Endothelial cell of umbilical vein (primary cell): ENCODE measurements around the gene ZNF776. TPM values are rescaled to one million over a fixed set of nuclear protein-coding genes. Genes with fewer than 3 reads are reported as not detected.

ENCODE experiments used
- BruUV-seq: library from RNA; stranded (reverse); fragments of 400-500 nt; replicated peaks from 2 replicates; lab custom pipeline; 2021; lab: Mats Ljungman, UMichigan
- CTCF ChIA-PET: fragments of 300-600, 350-600 bp; sonication (Branson Sonifier 250); formaldehyde crosslinking; loops from one replicate; lab custom pipeline; 2021; ENCODE audit warnings: antibody characterized with exemption, inconsistent platforms; lab: Charles Lee
- POLR2A ChIA-PET: fragments of 300-600, 350-600 bp; sonication (Branson Sonifier 250); formaldehyde crosslinking; loops from one replicate; lab custom pipeline; 2021; ENCODE audit warnings: antibody characterized with exemption, inconsistent platforms; lab: Charles Lee
- DNase-seq: peaks from one replicate; pipeline ENCODE4 v3.0.0-alpha.2; 2011; ENCODE audit warnings: low read depth, low spot score
- FAIRE-seq: peaks from 2 replicates; lab custom pipeline; 2011; peaks lifted over from hg19 to GRCh38; lab: Jason Lieb, UNC
- H2AFZ ChIP-seq: 2 replicates; pipeline ENCODE4 v1.6.0; 2012; ENCODE audit warnings: low read depth, low read length, control low read depth, inconsistent platforms
- H3K27ac ChIP-seq: 2 replicates; pipeline ENCODE4 v1.5.1; 2011; ENCODE audit warnings: low read depth, mild to moderate bottlenecking, control low read depth, low read length, moderate library complexity; ENCODE audit not compliant: insufficient read depth
- H3K27me3 ChIP-seq, 2 experiments: 2 replicates each; pipeline versions ENCODE4 v1.6.0 to v1.6.1; 2011; ENCODE audit warnings: low read length in 2 of 2, mixed read lengths in 1 of 2; ENCODE audit not compliant: control insufficient read depth in 2 of 2, insufficient read depth in 2 of 2
- H3K36me3 ChIP-seq, 2 experiments: 2 replicates in 1 of 2; 3 replicates in 1 of 2; pipeline ENCODE4 v1.5.1; 2011; ENCODE audit warnings: low read length in 2 of 2, mild to moderate bottlenecking in 1 of 2, moderate library complexity in 1 of 2; ENCODE audit not compliant: control insufficient read depth in 2 of 2, insufficient read depth in 2 of 2; ENCODE audit errors: extremely low read depth in 1 of 2
- H3K4me1 ChIP-seq: 3 replicates; pipeline ENCODE4 v1.5.1; 2011; ENCODE audit warnings: mild to moderate bottlenecking, low read length; ENCODE audit not compliant: control insufficient read depth, insufficient read depth; ENCODE audit errors: extremely low read depth
- H3K4me2 ChIP-seq: 2 replicates; pipeline ENCODE4 v1.6.1; 2011; ENCODE audit warnings: low read length, control low read depth, mixed read lengths; ENCODE audit not compliant: insufficient read depth
- H3K4me3 ChIP-seq, 3 experiments: fragments of 200-600 bp in 1 of 3; sonication (generic), shearing (Covaris generic) in 1 of 3; replicated peaks in 1 of 3; 2 replicates each; pipeline ENCODE4 v1.5.1; 2011 to 2016; ENCODE audit warnings: control low read depth in 3 of 3, low read length in 3 of 3, mild to moderate bottlenecking in 2 of 3, inconsistent platforms in 1 of 3, low read depth in 1 of 3, moderate library complexity in 1 of 3; ENCODE audit not compliant: insufficient read depth in 1 of 3
- H3K79me2 ChIP-seq: 2 replicates; pipeline ENCODE4 v1.6.0; 2012; ENCODE audit warnings: low read length, inconsistent platforms; ENCODE audit not compliant: control insufficient read depth, insufficient read depth
- H3K9ac ChIP-seq: replicated peaks from 2 replicates; pipeline ENCODE3; 2011; ENCODE audit warnings: low read length, control low read depth; ENCODE audit not compliant: insufficient read depth; ENCODE audit errors: extremely low read depth
- H3K9me1 ChIP-seq: replicated peaks from 3 replicates; pipeline ENCODE4 v1.6.0; 2011; ENCODE audit warnings: mild to moderate bottlenecking, low read length; ENCODE audit not compliant: control insufficient read depth, insufficient read depth; ENCODE audit errors: extremely low read depth
- H3K9me3 ChIP-seq: replicated peaks from 2 replicates; pipeline ENCODE4 v1.5.1; 2012; ENCODE audit warnings: low read length, inconsistent platforms; ENCODE audit not compliant: control insufficient read depth, insufficient read depth
- H4K20me1 ChIP-seq: replicated peaks from 2 replicates; pipeline ENCODE3; 2011; ENCODE audit warnings: mild to moderate bottlenecking, low read length; ENCODE audit not compliant: control insufficient read depth, insufficient read depth; ENCODE audit errors: extremely low read depth
- EZH2 ChIP-seq: IDR thresholded peaks from 2 replicates; pipeline ENCODE4 v1.6.1; 2012; ENCODE audit warnings: borderline replicate concordance, low read depth, mild to moderate bottlenecking, moderate library complexity, low read length, inconsistent platforms; ENCODE audit not compliant: severe bottlenecking
- FOS ChIP-seq: IDR thresholded peaks from 2 replicates; pipeline ENCODE4 v1.6.1; 2011; ENCODE audit warnings: mild to moderate bottlenecking, low read length, moderate library complexity, borderline replicate concordance; ENCODE audit not compliant: insufficient read depth
- JUN ChIP-seq: IDR thresholded peaks from 2 replicates; pipeline ENCODE4 v1.6.1; 2011; ENCODE audit warnings: borderline replicate concordance, low read depth; ENCODE audit not compliant: insufficient read length, insufficient read depth
- MYC ChIP-seq: IDR thresholded peaks from one replicate; pipeline ENCODE4 v1.6.1; 2011; ENCODE audit warnings: mild to moderate bottlenecking, low read depth, low read length
- POLR2A ChIP-seq: IDR thresholded peaks from 2 replicates; pipeline ENCODE4 v1.6.1; 2012; ENCODE audit warnings: low read depth, mild to moderate bottlenecking, control low read depth, low read length
- POLR2AphosphoS5 ChIP-seq: IDR thresholded peaks from 2 replicates; pipeline ENCODE4 v1.6.1; 2012; ENCODE audit warnings: low read depth, mild to moderate bottlenecking, control low read depth, low read length, moderate library complexity; ENCODE audit not compliant: insufficient read depth
- dilution Hi-C: fragments of 300-500 bp; cut with MboI; formaldehyde crosslinking; loops from one replicate; pipeline ENCODE4 v1.15.0; 2019; ENCODE audit warnings: low sequenced_read_pairs; ENCODE audit not compliant: extremely low pct_ligation_motif_present
- intact Hi-C: fragments of 100-400 bp; cut with micrococcal nuclease; formaldehyde crosslinking; loops from one replicate; pipeline ENCODE4 v1.10.0; 2022
- polyA plus RNA-seq, 4 experiments: library from polyadenylated mRNA; depleted of rRNA in 3 of 4; stranded (reverse) in 3 of 4; unstranded in 1 of 4; fragments of >200 nt; gene quantifications; 2 replicates each; pipeline versions ENCODE4 v1.2.1 to v1.2.3, GENCODE V29; 2011 to 2012; ENCODE audit warnings: missing spikeins in 1 of 4
- total RNA-seq: library from RNA; stranded (reverse); gene quantifications from 2 replicates; pipeline ENCODE4 v1.2.3, GENCODE V29; 2021
- TF ChIP-seq, protein P1 (sequence below), 2 donors: IDR thresholded peaks; 1 replicate in 1 of 2; 2 replicates in 1 of 2; pipeline ENCODE4 v1.5.1; 2011; ENCODE audit warnings: low read length in 2 of 2, mild to moderate bottlenecking in 2 of 2, moderate library complexity in 2 of 2, control low read depth in 1 of 2, inconsistent platforms in 1 of 2, low read depth in 1 of 2; ENCODE audit not compliant: insufficient read depth in 1 of 2; ENCODE audit errors: extremely low read depth in 1 of 2

ZNF776 gene
- total and polyA plus RNA-seq, 2 donors (not counting 3 experiments of a cell fraction or from before 2014, with no cell fraction given): 5.7 to 12.1 TPM

DNA sequence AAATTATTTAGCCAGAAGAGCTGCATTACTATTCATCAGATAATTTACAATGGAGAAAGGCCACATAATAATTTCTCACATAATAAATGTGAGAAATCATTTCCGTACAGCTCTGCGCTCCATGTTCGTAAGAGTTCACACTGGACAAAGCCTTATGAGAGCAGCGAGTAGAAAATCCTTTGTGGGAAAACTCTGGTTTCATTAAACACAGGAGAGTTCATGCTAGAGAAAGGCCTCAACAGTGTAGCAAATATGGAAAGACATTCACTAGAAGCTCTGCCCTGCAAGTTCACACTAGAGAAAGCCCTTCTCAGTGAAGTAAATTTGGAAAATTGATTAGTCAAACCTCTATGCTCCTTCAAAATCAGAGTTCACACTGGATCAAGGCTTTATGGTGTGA, 8.4 kb downstream of the ZNF776 start:
- intact Hi-C loops (no loop called here), dilution Hi-C loops (no loop called here)
- H3K9me1 ChIP-seq: no peaks in the 10 kb centered on the region
- H3K9me3 ChIP-seq: peaks cover 20% of the 10 kb centered on the region
- ChIA-PET CTCF (no interaction called here), POLR2A (no interaction called here)
- no peak overlapping the region for H3K4me3 ChIP-seq
- DNase-seq: no peak
- TF ChIP-seq, protein P1, sequence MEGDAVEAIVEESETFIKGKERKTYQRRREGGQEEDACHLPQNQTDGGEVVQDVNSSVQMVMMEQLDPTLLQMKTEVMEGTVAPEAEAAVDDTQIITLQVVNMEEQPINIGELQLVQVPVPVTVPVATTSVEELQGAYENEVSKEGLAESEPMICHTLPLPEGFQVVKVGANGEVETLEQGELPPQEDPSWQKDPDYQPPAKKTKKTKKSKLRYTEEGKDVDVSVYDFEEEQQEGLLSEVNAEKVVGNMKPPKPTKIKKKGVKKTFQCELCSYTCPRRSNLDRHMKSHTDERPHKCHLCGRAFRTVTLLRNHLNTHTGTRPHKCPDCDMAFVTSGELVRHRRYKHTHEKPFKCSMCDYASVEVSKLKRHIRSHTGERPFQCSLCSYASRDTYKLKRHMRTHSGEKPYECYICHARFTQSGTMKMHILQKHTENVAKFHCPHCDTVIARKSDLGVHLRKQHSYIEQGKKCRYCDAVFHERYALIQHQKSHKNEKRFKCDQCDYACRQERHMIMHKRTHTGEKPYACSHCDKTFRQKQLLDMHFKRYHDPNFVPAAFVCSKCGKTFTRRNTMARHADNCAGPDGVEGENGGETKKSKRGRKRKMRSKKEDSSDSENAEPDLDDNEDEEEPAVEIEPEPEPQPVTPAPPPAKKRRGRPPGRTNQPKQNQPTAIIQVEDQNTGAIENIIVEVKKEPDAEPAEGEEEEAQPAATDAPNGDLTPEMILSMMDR (IDR thresholded peaks at IDR 0.05; ENCODE audit: extremely low read depth in 1 of 2, insufficient read depth in 1 of 2, low read depth in 1 of 2, low read length in 2 of 2): no peak
- no peak for TF ChIP-seq JUN
- TF ChIP-seq EZH2: no peak
- no peak for TF ChIP-seq POLR2AphosphoS5
- no peak for TF ChIP-seq MYC
- TF ChIP-seq POLR2A: no peak
- no peak for TF ChIP-seq FOS
- H3K79me2 ChIP-seq: peaks cover 4% of the 10 kb centered on the region
- H3K27ac ChIP-seq: no peak overlapping the region
- H3K4me1 ChIP-seq: no peaks in the 10 kb centered on the region
- BruUV-seq: no TSS peak
- H3K27me3 ChIP-seq: no peaks in the 10 kb centered on the region
- H4K20me1 ChIP-seq: no peaks in the 10 kb centered on the region
- FAIRE-seq: no peak
- no peak overlapping the region for H3K4me2 ChIP-seq
- H3K36me3 ChIP-seq: peaks cover 19 to 54% of the 10 kb centered on the region in 2 experiments
- H2AFZ ChIP-seq: no peak overlapping the region
- H3K9ac ChIP-seq: no peak overlapping the region
